ENCODE results near the gene ZC3H8.

GRCh38 chr2:112295407-112296078, 40.7 kb upstream of the ZC3H8 start:
- TF ChIP-seq CTCF (IDR thresholded peaks at IDR 0.05) (no peak), POLR2A (IDR thresholded peaks at IDR 0.05) (no peak)
